ENCODE results near the gene ACOXL. TPM values are rescaled to one million over a fixed set of nuclear protein-coding genes. Genes with fewer than 3 reads are reported as not detected.

Gene ACOXL
- total and polyA plus RNA-seq, 4 donors, result 4.4 to 32.8 (median 12.2) TPM

- 93% methylated on average over 3 of the region's 3 CpGs for WGBS, 2 donors
- H3K4me1 ChIP-seq (ENCODE audit: control insufficient read depth in 5 of 5, insufficient read depth in 5 of 5, low read length in 5 of 5), result peaks cover 5 to 41% (median 17%) of the 10 kb centered on the region in 5 donors
- no peak overlapping the region for H3K27ac ChIP-seq (ENCODE audit: low read depth in 1 of 2, low read length in 1 of 2)
- H3K27me3 ChIP-seq (ENCODE audit: control insufficient read depth in 3 of 3, insufficient read depth in 3 of 3, low read length in 2 of 3), result no peaks in the 10 kb centered on the region
- no peak overlapping the region for H3K9ac ChIP-seq (ENCODE audit: insufficient read depth in 1 of 2, low read length in 2 of 2)
- H3K36me3 ChIP-seq (ENCODE audit: control insufficient read depth in 4 of 4, insufficient read depth in 4 of 4, low read length in 4 of 4), result peaks cover 0 to 23% (median 15%) of the 10 kb centered on the region in 4 donors
- H3K9me3 ChIP-seq (ENCODE audit: control insufficient read depth in 4 of 4, insufficient read depth in 3 of 4, low read length in 3 of 4), result peaks cover 0 to 3% (median 0%) of the 10 kb centered on the region in 4 donors
- no peak for ATAC-seq (ENCODE audit: insufficient read depth, low FRiP score)
- H3K4me3 ChIP-seq, result no peak overlapping the region
- TF ChIP-seq, protein P1, sequence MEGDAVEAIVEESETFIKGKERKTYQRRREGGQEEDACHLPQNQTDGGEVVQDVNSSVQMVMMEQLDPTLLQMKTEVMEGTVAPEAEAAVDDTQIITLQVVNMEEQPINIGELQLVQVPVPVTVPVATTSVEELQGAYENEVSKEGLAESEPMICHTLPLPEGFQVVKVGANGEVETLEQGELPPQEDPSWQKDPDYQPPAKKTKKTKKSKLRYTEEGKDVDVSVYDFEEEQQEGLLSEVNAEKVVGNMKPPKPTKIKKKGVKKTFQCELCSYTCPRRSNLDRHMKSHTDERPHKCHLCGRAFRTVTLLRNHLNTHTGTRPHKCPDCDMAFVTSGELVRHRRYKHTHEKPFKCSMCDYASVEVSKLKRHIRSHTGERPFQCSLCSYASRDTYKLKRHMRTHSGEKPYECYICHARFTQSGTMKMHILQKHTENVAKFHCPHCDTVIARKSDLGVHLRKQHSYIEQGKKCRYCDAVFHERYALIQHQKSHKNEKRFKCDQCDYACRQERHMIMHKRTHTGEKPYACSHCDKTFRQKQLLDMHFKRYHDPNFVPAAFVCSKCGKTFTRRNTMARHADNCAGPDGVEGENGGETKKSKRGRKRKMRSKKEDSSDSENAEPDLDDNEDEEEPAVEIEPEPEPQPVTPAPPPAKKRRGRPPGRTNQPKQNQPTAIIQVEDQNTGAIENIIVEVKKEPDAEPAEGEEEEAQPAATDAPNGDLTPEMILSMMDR (IDR thresholded peaks at IDR 0.05; ENCODE audit: control extremely low read depth, extremely low read depth), result no peak
- no peak for DNase-seq
These were observed 428.4 kb downstream of the ACOXL start for GRCh38 chr2:111160758-111161157.

DNA sequence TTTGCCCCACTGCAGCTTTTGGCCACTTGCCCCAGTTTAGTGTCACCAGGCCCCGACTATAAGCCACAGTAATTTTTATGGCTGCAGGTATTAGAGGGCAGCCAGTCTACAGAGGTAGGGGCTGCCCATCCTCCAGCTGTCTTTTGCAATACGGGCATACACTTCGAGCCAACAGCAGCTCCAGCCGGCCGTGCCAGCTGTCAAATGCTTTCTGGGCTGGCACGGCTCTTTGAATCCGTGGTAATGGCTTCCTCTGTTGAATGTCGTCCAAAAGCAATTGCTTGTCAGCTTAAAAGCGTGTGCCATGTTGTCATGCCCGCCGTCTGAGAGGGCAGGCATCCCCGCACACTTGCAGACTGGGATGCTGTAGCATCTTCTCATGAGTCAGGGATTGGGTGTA is 429.6 kb downstream of the ACOXL start:
- Histone ChIP-seq H3K4me1 (ENCODE audit: control insufficient read depth in 5 of 5, insufficient read depth in 5 of 5, low read length in 5 of 5) (peaks cover 5 to 41% (median 15%) of the 10 kb centered on the region in 5 donors), H3K9me3 (ENCODE audit: control insufficient read depth in 4 of 4, insufficient read depth in 3 of 4, low read length in 3 of 4) (peaks cover 0 to 3% (median 0%) of the 10 kb centered on the region in 4 donors), H3K4me3 (no peak overlapping the region), H3K36me3 (ENCODE audit: control insufficient read depth in 4 of 4, insufficient read depth in 4 of 4, low read length in 4 of 4) (peaks cover 0 to 28% (median 19%) of the 10 kb centered on the region in 4 donors), H3K27me3 (ENCODE audit: control insufficient read depth in 3 of 3, insufficient read depth in 3 of 3, low read length in 2 of 3) (no peaks in the 10 kb centered on the region), H3K9ac (ENCODE audit: insufficient read depth in 1 of 2, low read length in 2 of 2) (no peak overlapping the region), H3K27ac (ENCODE audit: low read depth in 1 of 2, low read length in 1 of 2) (no peak overlapping the region)
- TF ChIP-seq, protein P1 (IDR thresholded peaks at IDR 0.05; ENCODE audit: control extremely low read depth, extremely low read depth), result no peak
- DNase-seq, result no peak
- 57 to 71% methylated on average over 12 of the region's 12 CpGs for WGBS, 2 donors
- ATAC-seq (ENCODE audit: insufficient read depth, low FRiP score), result no peak

GRCh38 chr2:111162718-111163331 is 430.5 kb downstream of the ACOXL start:
- TF ChIP-seq, protein P1 (IDR thresholded peaks at IDR 0.05; ENCODE audit: control extremely low read depth, extremely low read depth), result no peak

More at GRCh38 chr2:111162718-111163331, 430.5 kb downstream of the ACOXL start:
- Histone ChIP-seq H3K27ac (ENCODE audit: low read depth in 1 of 2, low read length in 1 of 2) (peak overlapping the region in 1 of 2 donors; percentile 6), H3K27me3 (ENCODE audit: control insufficient read depth in 3 of 3, insufficient read depth in 3 of 3, low read length in 2 of 3) (no peaks in the 10 kb centered on the region), H3K4me1 (ENCODE audit: control insufficient read depth in 5 of 5, insufficient read depth in 5 of 5, low read length in 5 of 5) (peaks cover 5 to 41% (median 15%) of the 10 kb centered on the region in 5 donors), H3K9ac (ENCODE audit: insufficient read depth in 1 of 2, low read length in 2 of 2) (peak overlapping the region in 1 of 2 donors; percentile 23), H3K36me3 (ENCODE audit: control insufficient read depth in 4 of 4, insufficient read depth in 4 of 4, low read length in 4 of 4) (peaks cover 0 to 31% (median 22%) of the 10 kb centered on the region in 4 donors), H3K4me3 (no peak overlapping the region), H3K9me3 (ENCODE audit: control insufficient read depth in 4 of 4, insufficient read depth in 3 of 4, low read length in 3 of 4) (peaks cover 0 to 2% (median 0%) of the 10 kb centered on the region in 4 donors)
- peak; percentile 29 to 69 (median 61) for DNase-seq
- WGBS, 2 donors, result 13 to 34% methylated on average over 12 of the region's 12 CpGs
- no peak for ATAC-seq (ENCODE audit: insufficient read depth, low FRiP score)

Measured in lung (tissue), 12 donors.